ENCODE measurements around the gene NIBAN1.
A peak's percentile ranks its signal among the peaks of the same experiment; 100 is the strongest.
"Not testable (repeated sequence)": the region's sequence is repeated elsewhere in the genome, so short reads cannot be mapped to it uniquely, and the experiment has no call there.

Gene NIBAN1, protein sequence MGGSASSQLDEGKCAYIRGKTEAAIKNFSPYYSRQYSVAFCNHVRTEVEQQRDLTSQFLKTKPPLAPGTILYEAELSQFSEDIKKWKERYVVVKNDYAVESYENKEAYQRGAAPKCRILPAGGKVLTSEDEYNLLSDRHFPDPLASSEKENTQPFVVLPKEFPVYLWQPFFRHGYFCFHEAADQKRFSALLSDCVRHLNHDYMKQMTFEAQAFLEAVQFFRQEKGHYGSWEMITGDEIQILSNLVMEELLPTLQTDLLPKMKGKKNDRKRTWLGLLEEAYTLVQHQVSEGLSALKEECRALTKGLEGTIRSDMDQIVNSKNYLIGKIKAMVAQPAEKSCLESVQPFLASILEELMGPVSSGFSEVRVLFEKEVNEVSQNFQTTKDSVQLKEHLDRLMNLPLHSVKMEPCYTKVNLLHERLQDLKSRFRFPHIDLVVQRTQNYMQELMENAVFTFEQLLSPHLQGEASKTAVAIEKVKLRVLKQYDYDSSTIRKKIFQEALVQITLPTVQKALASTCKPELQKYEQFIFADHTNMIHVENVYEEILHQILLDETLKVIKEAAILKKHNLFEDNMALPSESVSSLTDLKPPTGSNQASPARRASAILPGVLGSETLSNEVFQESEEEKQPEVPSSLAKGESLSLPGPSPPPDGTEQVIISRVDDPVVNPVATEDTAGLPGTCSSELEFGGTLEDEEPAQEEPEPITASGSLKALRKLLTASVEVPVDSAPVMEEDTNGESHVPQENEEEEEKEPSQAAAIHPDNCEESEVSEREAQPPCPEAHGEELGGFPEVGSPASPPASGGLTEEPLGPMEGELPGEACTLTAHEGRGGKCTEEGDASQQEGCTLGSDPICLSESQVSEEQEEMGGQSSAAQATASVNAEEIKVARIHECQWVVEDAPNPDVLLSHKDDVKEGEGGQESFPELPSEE

DNA sequence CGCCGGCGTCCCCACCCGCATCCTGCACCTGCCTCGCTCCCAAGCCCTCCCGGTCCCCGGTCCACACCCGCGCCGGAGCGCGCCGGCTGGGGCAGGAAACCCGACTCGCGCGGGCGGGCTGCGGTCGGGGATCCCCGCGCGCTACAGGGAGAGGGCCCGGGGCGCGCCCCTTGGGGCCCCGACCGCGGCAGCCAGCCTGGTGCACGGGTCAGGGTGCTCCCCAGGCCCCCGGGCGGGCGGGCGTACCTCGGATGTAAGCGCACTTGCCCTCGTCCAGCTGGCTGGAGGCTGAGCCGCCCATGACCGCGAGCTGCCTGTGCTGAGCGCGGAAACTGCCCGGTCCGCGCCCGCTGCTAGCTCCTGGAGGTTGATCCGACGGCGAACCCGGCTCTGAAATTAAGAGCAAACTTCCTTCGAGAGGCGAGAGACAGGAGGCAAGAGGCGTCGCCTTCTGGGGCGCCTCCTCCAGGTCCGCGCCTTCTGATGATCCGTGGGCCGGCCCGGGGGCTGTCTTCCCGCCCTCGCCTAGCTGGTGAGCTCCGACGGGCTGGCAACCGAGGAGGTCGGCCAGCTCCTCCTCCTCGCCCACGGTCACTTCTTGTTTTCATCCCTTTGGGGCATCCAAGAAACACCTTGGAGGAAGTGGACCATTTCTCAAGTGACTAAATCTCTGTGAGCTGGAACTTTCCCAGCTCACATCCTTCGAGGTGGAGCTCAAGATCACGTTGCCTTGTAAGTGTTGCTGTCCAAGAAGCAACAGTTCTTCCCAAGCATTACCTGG, at the start of gene NIBAN1:
NIBAN1 (minus strand) TSS at position 453 of the 781 bp plus-strand sequence; CDS start at position 301, 152 bp downstream.
- DNase-seq (ENCODE audit: low read depth, low spot score): no peak
- H3K27ac ChIP-seq: peak within 1 kb of the TSS; percentile 86

DNA sequence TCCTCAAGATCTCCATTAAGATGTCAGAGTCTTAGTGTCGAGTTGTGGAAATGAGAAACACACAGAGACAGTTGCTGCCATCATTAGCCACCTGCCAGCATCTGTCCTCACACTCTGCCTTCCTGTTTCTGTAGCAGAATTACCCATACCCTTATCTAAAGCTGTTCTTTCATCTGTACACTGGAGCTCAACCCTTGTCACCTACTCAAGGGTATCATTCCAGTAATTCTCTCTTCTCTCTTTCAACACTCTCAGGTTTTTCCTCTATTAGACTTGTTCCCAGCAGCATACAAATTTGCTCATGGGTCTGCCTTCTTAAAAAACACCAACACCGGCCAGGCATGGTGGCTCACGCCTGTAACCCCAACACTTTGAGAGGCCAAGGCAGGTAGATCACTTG, 43.7 kb upstream of the NIBAN1 start:
- DNase-seq (ENCODE audit: low read depth, low spot score): no peak
- H3K27ac ChIP-seq: peak overlapping the region; percentile 82

DNA sequence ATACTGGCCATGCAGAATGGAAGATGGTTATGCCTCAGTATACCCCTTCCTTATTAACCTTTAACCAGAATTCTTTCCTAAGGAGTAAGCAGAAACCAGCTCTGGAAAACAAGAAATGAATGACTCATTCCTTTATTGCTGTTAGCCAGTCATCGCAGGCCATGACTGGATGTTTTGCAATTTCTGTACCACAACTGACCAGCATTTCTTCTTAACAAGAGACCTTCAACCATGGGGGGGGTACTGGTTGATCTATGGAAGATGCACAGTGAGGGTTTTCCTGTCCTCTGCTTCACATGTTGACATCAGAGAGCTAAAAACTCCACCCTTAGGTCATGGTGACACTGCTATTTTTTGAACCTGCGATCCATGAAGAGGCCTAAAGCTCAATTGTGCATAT, 43.0 kb upstream of the NIBAN1 start:
- DNase-seq (ENCODE audit: low read depth, low spot score): peak; percentile 91
- peak overlapping the region; percentile 82 for H3K27ac ChIP-seq

DNA sequence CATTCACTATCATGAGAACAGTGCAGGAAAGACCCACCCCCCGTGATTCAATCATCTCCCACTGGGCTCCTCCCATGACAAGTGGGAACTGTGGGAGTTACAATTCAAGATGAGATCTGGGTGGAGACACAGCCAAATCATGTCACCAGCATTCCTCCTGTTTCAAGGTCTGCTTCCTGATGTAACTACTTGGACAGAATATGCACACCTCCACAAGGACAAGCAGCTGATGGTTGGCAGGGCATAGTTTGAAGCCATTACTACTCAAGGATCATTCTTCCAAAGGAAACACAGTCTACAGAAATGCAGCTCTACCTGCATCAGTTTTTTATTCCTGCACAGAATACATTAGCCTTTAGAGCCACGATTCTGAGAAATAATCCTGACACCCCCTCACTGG, 42.6 kb upstream of the NIBAN1 start:
- DNase-seq (ENCODE audit: low read depth, low spot score): no peak
- peak overlapping the region; percentile 82 for H3K27ac ChIP-seq

DNA sequence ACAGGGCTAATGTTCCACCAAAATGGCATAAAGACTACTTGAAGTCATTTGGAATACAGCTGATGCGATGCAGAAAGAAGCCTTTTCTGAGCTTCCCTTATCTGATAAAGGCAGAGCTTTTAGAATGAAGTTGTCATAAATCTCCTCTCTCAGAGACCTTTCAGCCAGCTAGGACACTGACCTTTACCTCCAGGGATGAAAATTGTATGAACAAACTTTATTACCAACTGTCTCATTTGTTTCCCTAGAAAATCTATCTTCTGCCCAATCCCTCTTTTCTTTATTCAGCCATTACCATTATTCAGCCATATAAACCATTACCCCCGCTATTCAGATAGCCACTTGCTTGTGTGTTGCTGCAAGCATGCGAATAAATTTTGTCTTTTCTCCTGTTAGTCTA, 41.3 kb upstream of the NIBAN1 start:
- DNase-seq (ENCODE audit: low read depth, low spot score): no peak
- no peak overlapping the region for H3K27ac ChIP-seq

DNA sequence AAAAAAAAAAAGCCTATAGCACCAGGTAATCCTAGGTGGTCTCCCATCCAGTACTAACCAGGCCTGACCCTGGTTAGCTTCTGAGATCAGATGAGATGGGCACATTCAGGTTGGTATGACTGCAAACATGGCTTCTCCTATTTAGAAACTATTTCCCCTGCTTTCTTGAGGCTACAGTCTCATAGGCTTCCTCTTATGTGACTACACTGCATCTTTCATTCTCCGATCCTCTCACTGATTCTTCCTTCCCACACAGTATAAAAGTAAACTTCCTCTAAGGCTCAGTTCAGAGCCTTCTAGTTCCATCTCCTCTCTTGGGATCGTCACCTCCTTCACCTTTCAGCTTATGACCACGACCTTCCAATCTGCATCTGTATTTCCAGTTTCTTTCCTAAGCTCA, 40.6 kb upstream of the NIBAN1 start:
- H3K27ac ChIP-seq: no peak overlapping the region
- DNase-seq (ENCODE audit: low read depth, low spot score): no peak

DNA sequence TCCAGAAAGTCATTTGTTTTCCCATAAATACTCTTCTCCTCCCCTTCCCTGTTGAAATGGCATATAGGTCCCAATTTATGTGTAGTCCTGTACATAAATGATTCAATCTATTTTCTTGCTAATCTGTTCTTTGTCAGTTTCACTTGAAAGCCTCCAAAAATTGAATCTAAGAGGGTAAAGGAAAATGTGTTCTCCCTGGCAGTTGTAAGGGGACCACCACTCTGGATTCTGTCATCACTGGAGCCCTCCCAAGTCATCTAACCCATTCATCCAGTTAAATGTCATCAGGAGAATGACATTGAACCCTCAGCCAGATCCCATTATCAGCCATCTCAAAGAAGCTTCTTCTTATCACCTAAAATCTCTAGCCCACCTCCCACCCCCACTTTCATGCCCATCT, 36.1 kb upstream of the NIBAN1 start:
- H3K27ac ChIP-seq: no peak overlapping the region
- DNase-seq (ENCODE audit: low read depth, low spot score): no peak

DNA sequence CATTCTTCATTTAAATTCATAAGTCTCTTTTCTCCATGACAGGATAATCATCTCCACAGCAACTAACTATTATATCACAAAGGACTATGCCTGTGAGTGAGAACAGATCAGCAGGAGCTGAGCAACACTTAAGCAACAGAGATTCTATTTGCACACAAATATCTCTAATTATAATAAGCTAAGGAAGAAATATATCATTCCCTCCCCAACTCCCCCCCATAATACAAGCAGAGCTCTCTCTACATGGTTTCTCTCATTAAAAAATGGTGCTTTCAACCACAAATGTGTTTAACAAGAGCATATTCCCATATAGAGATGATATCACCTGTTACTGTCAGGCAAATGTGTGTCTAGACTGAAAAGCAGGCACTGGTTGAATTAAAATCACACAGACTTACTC, 34.5 kb upstream of the NIBAN1 start:
- DNase-seq (ENCODE audit: low read depth, low spot score): no peak
- H3K27ac ChIP-seq: no peak overlapping the region

DNA sequence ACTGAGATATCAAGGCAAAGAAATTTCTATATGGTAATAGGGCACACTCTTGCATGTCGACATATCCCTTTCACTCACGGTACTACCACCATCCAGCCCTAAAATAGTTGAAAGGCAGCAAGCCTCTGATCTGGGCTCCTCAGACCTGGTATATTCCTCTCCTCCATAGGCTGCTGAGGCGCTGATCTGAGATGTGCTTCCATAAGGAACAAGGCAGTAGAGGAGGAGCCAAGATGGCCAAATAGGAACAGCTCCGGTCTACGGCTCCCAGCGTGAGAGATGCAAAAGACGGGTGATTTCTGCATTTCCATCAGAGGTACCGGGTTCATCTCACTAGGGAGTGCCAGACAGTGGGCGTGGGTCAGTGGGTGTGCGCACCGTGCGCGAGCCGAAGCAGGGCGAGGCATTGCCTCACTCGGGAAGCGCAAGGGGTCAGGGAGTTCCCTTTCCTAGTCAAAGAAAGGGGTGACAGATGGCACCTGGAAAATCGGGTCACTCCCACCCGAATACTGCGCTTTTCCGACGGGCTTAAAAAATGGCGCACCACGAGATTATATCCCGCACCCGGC, 27.1 kb upstream of the NIBAN1 start:
- not testable (repeated sequence) for H3K27ac ChIP-seq; DNase-seq (ENCODE audit: low read depth, low spot score)

DNA sequence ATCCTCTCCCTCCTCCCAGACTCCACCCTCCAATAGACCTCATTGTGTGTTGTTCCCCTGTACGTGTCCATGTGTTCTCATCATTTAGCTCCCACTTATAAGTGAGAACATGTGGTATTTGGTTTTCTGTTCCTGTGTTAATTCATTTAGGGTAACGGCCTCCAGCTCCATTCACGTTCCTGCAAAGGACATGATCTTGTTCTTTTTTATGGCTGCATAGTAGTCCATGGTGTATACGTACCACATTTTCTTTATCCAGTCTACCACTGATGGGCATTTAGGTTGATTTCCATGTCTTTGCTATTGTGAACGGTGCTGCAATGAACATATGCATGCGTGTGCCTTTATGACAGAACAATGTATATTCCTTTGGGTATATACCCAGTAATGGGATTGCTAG, 25.7 kb upstream of the NIBAN1 start:
- not testable (repeated sequence) for DNase-seq (ENCODE audit: low read depth, low spot score); H3K27ac ChIP-seq

DNA sequence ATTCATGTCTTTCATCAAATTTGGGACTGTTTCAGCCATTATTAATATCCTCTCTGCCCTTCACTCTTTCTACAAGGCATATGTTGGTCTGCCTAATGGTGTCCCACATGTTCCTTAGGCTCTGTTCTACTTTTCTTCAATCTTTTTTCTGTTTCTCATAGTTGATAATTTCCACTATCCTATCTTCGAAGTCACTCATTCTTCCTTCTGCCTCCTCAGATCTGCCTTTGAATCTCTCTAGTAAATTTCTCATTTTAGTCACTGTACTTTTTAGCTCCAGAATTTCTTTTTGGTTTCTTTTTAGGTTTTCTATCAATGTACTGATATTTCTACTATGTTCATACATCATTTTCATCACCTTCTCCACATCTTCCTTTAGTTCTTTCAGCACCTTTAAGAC, 20.0 kb upstream of the NIBAN1 start:
- H3K27ac ChIP-seq: no peak overlapping the region
- no peak for DNase-seq (ENCODE audit: low read depth, low spot score)

DNA sequence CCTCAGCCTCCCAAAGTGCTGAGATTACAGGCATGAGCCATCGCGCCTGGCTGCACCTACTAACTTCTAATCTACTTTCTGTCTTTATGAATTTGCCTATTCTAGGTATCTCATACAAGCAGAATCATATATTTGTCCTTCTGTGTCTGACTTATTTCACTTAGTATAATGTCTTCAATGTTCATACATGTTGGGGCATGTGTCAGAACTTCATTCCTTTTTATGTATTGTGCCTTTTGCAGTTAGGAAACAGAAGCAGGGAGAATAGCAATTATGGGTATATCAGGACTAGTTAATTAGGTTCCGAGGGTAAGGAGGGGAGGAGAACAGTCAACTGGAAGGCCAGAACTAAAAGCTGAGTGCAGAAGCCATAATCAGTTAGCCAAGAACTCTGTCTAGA, 18.0 kb upstream of the NIBAN1 start:
- no peak for DNase-seq (ENCODE audit: low read depth, low spot score)
- H3K27ac ChIP-seq: no peak overlapping the region

DNA sequence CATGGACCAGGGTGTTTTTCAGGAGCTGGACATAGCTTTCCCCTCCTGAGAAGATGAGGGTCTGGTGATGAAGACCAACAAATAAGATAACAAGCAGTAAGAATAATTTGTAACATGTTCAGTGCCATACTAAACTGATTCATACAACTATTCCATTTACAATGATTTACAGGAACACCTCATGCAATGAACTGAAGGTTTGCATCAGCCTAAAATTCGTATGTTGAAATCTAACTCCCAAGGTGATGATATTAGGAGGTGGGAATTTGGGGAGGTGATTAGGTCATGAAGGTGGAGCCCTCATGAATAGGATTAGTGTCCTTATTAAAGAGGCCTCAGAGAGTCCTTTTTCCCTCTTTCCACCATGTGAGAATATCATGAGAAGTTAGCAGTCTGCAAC, 15.9 kb upstream of the NIBAN1 start:
- H3K27ac ChIP-seq: peak overlapping the region; percentile 22
- DNase-seq (ENCODE audit: low read depth, low spot score): no peak

DNA sequence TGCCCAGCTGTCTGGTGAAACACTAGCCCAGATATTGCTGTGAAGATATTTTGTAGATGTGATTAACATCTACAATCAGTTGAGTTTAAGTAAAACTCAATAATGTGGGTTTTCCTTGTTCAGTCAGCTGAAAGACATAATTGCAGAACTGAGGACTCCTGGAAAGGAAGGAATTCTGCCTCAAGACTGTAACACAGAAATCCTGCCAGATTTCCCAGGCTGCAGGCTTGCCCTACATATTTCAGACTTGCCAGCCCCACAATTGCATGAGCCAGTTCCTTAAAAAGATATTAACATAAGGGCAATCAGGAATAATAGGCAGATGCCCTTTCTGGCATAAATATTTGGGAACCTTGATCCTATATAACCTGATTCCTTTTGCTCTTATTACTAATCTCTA, 14.2 kb upstream of the NIBAN1 start:
- no peak for DNase-seq (ENCODE audit: low read depth, low spot score)
- no peak overlapping the region for H3K27ac ChIP-seq

DNA sequence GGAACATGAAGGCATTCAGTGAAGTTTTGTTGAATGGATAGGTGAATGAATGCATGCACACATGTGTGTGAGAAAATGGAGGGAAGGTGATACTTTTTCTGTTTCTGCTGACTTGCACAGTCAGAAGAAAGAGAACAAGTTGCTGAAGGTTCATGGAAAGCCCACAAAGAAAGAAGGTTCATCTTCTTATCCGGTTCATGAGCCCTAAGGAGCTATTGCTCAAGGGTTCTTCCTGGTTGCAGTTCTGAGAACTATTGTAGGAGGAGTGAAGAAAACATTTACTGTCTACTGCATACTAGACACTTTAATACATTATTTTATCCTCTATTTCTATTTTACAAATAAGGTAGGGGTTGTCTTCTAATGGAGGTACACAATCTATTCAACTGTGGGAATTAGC, 13.4 kb upstream of the NIBAN1 start:
- DNase-seq (ENCODE audit: low read depth, low spot score): no peak
- no peak overlapping the region for H3K27ac ChIP-seq

DNA sequence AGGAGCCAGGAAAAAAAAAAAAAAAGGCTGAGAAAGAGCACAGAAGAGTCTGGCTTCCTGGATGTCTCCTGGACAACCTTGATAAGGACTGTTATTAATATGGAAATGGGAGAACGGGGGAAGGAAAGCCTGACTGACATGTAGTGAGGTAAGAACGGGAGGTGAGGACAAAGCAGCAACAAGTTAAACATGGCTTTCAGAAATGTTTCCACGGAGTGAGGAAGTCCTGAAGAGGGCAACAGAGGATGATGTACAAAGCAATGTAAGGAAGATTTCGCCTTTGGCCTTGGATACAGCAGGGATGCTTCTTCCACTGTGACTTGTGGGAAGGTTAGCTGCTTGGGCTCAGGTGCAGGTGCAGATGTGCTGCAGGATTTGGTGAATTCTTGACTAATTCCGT, 11.9 kb upstream of the NIBAN1 start:
- no peak for DNase-seq (ENCODE audit: low read depth, low spot score)
- no peak overlapping the region for H3K27ac ChIP-seq

DNA sequence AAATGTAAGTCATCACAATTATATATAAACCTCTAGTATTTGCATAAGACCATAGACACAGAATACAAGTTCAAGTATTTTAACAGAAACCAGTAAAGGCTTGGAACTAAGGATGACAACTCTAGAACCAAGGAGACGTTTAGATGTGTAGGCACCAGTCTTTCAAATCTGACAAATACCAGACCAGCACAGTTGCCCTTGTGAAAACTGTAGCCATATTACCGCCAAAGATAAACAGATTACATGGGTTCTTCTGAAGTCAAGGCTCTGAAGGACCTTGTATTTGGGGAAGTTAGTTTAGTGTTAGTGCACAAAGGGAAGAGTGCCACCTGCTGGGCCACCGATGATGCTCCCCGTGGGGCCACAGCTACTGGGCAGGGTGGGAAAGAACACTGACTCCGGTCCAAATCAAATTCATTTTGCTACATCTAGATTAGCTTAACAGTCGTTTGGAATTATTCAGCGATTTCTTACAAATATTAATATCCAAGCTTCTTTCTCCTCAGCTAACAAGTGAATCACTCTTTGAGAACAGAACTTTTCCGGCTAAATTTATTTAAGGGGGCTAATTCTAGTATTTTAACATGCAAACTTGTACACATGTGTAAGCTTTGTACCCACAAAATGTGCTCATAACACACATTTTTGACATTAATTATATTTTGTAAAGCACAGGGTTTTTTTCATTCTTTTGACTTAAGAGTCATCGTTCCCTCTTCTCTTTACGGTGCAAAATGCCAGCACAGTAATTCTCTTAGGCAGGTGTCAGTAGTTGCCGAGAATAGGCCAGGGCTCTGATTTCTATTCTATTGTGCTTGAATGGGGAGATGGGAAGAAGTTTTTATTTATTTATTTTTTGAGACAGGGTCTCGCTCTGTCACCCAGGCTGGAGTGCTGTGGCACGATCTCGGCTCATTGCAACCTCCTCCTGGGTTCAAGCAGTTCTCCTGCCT, 8.0 kb upstream of the NIBAN1 start:
- DNase-seq (ENCODE audit: low read depth, low spot score): no peak

DNA sequence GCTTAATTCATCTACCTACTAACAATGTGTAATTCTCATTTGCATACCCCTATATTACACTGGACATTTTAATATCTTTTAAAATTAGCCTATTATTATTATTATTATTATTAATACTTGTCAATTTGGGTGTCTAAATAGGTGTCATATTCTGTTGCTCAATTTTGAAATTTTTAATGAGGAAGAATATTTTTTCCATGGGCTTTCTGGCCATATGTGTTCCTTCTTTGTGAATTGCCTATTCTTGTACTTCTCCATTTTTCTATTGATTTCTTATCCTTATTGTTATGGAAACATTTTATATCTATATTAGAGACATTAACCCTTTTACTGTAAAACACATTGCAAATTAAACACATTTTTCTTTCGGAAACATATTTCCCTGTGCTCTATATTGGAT, 6.4 kb upstream of the NIBAN1 start:
- no peak for DNase-seq (ENCODE audit: low read depth, low spot score)
- H3K27ac ChIP-seq: no peak overlapping the region

More for the DNA sequence above, 8.0 kb upstream of the NIBAN1 start:
- H3K27ac ChIP-seq: no peak overlapping the region

DNA sequence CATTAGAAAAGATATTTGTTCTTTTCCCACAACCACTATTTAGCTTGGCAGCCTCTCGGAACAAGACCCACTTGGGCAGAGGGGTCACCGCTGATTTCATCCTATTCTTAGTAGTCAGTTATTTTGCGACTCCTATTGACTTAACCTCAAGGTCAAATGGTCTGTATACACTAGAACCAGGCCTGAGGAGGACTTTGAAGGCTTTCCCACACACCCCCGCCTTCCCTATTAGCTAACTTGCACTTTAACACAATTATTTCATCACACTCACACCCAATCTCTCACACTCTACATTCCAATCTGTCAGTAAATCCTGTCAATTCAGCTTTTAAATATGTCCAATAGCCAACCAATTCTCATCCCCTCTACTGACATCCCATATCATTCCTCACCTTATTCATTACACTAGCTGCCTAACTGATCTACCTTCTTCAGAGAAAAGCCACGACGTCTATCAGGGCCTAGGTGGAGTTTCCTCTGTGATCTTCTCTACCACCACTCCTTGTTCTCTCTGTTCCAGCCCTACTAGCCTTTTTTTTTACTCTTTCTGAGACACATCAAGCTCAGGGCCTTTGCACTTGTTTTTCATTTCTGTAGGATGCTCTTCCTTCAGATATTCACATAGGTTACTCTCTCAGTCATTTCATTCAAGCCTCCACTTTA, 1.0 kb upstream of the NIBAN1 start:
- no peak for DNase-seq (ENCODE audit: low read depth, low spot score)

More for the DNA sequence above, 1.0 kb upstream of the NIBAN1 start:
- no peak overlapping the region for H3K27ac ChIP-seq
